HG03139 (cell line): Measurements from ENCODE around the gene COL1A1.

Experiments
- ATAC-seq: cut with Tn5 transposase; IDR thresholded peaks from one replicate; pipeline ENCODE4 v1.9.1; 2021; ENCODE audit not compliant: unreplicated experiment

The COL1A1 gene

DNA sequence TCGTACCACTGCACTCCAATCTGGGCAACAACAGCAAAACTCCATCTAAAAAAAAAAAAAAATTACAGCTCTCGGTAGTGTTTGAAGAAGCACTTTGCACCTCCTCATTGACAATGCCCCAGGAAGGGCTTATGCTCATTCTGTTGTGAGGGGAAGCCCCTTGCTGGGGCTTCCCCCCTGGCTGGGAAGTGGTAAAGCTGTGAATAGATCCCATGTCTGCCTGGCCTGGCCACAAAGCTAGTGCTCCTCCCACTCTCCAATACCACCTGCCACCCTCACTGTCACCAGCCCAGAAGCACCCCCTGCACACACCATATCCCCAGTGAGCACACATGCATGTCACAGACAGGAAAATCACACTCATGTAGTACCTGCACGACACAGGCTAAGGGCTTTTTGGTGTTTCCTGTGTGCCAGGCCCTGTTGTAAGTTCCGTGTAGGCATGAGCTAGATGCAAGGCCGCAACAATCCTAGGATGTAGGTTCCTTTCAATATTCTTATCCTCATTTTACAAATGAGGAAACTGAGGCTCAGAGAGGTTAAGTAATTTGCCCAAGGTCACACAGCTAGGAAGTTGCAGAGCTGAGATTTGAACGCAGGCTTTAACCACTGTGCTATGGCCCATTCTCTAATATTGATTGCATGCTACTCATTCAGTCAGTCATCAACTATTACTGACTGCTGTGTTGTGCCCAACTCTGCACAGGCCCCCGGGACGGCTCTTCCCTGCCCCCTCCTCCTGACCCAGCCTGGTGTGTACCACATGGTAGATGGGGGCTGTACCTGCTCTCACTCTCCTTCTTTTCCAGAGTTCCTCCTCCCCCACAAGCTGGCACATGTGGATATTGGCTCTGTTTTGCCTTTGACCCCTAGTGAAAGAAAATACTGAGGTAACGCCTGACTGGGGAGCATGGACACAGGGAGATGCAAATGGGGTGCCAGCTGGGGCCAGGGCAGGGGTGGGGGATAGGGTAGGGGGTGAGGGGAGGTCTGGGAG lies 11.9 kb upstream of the COL1A1 start:
- ATAC-seq: no peak

DNA sequence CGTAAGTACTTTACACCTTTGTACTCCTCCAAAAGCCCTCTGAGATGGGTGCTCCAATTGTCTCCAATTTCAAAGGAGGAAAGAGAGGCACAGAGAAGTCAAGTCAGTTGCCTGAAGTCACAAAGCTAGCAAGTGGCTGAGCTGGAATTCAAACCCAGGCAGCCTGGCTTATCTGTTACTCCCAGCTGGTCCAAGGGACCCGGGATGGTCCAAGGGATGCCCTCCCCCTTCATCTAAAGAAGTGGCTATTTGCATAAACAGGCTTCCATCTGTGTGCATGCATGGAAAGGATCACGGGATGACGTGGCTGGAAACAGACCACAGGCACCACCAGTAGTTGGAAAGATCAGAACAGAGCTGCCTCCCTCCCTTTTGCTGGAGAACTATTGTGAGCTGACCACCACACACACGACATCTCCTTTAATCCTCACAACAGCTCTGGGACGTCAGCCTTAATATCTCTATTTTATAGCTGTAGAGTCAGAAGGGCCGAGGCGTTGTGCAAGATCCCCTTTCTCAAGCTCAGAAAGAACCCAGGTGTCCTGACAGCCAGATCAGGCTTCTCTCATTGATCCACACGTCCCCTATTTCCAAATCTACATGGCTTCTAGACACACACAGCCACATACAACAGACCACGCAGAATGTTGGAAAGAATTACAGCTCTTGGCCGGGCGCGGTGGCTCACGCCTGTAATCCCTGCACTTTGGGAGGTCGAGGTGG lies 10.9 kb upstream of the COL1A1 start:
- ATAC-seq: no peak

DNA sequence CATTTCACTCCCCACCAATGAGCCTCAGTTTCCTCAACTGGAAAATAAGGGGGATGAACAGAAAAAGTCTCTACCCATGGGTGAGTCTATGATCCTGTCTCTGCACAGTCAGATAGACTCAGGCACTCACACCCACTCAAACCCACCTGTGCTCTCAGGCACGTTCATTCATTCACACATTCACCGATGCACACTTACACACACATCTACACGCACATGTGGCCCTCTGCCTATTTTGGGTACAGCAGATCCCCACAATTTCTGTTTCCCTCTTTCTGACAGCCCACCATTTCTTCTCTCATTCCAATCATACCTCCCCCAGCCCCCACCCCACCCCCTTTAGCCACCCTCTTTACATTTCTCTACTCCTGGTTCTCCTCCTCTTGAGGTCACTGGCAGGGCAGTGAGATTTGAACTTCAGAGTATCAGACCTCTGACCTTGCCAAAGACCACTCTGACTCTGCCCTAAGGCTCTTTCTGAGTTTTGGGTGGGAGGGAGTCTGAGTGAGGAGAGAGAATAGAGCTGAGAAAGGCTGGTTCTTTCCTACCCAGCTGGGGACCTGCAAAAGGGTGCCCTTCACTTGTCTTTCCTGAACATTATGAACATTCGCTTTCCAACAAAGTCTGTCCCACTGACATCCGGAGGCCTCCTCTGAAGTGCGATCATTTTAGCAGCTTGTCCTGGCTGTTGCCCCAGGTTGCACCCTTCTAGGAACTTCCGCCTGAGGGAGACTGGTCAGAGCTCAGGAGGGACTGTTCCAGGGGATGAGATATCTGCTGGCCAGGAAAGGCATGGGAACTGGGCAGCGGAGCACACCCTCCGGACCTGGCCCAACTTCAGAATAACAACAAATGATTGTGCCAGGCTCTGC lies 10.1 kb upstream of the COL1A1 start:
- ATAC-seq: no peak

DNA sequence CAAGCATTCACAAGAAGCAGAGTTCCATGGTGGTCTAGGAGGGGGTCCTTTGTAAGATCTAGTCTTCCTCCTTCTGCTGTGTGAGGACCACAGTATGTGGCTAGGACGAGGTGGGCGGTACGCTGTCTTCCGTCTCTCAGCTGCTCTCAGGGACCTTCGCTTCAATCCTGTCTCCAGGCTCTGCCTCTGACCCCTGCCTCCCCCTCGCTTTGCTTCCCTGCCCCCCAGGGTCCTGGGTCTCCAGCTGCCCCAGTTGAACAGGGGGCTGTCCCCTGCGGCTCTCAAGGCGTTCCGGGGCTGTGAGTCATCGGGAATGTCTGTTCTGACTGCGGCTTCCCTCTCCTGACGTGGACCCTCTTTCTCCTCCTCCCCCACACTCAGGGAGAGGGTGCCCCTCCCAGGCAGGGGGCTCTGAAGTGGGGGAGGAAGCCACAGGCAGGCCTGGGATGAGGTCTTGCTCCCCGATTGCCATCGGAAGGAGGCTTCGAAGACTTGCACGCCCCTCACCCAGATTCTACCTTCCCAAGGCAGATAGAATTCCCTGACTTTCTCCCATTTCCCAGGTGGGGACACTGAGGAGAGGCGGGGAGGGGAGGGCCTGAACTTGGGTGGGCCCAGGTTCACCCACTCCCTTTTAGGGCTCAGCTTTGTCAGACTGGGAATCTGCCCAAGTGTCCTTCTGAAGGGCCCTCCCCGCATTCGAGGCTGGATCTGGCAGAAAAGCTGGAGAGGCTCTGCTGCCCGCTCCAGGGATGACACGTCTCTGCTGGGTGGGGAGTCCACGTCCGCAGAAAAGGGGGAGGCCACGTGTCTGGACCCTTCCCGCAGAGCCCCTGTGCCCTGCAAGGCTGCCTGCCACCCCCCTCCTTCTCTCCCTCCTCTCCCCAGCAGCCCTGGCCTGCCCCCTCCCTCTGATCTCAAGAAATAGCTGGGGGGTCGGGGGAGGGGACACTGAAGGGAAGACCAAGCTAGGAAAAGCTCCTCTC lies 9.1 kb upstream of the COL1A1 start:
- ATAC-seq: no peak

DNA sequence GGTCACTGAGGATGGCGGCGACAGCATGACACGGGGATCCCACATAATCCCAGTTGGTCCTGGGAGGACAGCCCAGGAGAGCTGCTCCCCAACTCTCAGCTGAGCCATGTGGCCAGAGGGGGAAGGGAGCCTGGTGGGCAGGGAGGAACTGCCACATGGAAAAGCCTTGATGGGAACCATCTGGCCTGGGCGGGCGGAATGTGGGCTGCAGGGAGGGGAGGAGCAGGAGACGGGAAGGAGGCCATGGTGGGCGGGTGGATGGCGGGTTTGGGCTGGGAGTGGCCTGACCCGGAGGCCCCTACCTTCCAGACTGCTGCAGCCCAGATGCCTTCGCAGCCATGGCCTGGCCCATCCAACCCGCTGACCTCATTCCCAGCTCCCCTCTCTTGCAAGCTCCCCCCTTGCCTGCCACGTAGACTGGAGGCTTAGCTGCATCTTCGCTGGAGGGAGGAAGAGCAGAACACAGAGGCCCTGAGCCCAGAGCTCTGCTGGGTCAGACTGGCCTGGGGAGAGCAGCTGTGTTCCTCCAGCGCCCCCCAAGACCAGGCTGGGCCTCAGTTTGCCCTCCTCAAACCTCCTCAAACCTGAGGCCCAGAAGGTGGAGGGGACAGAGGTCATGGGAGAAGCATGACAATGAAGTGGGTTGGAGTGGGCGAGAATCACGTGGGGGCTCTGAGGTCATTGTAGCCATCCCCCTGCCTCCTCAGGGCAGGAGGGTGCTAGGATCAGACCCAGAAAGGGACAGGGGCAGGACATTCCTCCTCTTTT lies 8.2 kb upstream of the COL1A1 start:
- no peak for ATAC-seq

DNA sequence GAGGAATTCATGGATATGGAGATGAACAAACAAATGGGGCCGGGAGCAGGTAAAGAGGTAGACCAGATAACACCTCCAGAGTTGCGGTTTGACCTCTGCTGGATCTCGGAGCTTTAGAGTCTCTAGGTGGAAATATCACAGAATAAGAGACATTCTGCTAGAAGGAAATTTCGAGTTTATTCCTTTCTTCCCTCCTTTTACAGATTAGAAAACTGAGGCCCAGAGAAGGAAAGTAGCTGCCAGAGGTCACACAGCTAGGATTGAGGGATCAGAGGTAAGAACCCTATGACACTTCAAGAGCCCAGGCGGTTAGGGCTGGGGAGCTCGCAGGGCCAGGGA lies 7.7 kb upstream of the COL1A1 start:
- ATAC-seq: no peak

DNA sequence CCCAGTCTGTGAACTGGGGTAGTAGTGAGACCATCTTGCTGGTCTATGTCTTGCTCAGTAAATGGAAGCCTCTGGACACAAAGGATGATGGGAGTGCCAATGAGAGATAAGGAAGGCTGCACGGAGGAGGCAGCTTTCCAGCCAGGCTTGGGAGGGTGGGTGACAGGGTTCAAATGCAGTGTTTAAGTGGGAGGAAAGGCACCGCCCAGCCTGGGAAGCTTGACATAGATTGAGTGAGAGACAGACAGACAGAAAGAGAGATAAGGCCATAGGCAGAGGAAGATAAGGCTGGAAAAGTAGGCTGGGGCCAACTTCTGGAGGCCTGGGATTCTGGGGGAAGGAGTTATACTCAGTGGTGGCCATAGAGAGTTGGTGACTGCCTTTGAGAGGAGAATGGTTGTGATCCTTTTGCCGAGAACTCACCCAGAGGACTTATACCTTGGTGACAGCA lies 7.2 kb upstream of the COL1A1 start:
- ATAC-seq: no peak

DNA sequence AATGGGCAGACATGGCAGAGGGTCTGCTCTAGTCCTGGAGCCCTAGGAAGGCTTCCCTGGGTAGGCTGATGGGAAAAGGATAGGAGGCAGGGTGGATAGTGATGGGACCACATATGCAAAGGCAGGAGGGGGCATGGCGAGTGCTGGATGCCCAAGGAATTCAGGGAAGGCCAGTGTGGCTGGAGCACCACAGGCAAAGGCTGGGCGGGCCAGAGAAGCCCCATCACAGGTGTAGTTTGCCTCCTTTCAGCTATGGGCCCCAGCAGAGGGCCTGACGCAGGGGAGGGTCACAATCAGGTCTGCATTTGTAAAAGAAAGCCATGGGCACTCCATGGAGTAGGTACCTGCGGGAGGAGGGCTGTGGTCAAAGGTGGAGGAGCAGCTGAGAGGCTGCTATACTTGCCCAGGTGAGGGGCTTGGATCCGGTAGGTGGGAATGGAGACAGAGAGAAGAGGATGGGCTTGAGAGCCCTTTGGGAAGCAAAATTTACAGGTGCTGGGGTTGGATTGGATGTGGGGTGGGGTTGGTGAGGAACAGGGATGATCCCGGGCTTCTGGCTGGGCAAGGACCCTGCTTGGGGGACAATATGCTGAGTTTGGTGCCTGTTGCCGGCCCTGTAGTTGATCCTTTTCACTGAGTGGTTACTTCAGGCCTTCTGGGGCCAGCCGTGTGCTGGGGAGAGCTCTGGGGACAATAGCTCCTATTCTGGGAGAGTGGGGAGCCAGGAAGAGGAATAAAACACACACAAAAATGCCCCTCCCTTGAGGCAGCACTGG lies 6.5 kb upstream of the COL1A1 start:
- ATAC-seq: no peak

DNA sequence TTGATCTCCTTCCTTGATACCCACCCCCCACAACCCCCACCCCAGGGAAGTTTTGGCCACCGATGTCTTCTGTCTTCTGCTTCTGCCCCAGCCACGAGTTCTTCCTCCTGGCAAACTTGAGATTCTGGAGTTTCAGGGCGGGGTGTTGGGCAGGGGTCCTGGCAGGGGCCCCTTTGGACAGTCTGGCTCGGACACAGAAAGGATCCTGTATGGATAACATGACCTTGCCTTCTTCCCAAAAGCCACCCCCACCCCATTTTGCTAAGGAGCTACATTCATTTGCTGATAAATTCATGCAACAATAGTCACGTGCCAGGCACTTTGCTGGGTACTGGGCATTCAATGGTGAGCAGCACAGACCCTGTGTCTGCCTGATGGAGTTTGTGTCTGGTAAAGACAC lies 5.9 kb upstream of the COL1A1 start:
- ATAC-seq: no peak

DNA sequence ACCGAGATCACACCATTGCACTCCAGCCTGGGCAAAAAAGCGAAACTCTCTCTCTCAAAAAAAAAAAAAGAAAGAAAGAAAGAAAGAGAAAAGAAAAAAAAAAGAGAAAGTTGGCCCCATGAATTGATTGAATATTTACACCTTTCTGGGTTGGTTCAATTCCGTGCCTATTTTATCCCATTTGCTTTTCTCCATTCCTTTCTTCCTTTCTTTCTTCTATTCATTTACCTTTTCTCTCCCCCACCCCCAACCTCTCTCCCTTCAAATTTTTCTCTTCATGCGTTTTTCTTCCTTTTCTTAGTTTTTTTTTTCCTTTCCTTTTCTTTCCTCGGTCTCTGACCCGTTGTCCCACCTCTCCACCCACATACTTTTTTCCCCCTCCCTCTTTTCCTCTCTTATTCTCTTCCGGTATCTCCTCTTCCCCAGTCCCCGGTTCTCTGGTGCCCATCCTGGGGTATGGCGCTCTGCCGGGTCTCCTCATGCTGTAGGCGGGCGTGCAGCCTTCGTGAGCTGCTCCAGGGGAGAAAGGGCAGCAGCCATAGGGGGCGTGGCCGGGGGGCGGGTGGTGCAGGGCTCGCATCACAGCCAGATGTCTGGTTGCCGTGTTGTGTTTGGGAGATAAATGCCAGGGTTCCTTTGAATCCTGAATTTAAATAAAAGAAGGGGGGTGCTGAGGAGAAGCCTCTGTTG lies 5.3 kb upstream of the COL1A1 start:
- no peak for ATAC-seq

DNA sequence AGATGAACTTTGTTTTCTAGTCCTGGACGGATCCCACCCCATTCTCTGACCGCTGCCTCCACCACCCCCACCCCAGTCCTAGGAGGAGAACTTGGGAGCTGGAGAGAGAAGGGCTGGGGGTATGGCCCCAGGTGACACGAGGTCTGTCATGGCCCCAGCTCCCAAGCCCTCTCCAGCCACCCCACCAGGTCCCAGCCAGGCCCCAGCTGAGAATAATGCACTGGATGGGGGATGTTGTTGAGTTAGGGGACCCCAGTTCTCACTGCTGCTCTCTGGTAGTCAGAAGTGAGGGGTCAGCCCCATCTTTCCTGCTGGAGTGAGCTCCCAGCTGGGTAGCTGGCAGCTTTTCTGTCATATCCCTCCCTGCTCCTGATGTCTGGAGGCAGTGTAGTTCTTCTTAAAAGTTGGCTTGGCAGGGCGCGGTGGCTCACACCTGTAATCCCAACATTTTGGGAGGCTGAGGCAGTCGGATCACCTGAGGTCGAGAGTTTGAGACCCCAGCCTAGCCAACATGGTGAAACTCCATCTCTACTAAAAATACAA lies 4.6 kb upstream of the COL1A1 start:
- ATAC-seq: no peak

DNA sequence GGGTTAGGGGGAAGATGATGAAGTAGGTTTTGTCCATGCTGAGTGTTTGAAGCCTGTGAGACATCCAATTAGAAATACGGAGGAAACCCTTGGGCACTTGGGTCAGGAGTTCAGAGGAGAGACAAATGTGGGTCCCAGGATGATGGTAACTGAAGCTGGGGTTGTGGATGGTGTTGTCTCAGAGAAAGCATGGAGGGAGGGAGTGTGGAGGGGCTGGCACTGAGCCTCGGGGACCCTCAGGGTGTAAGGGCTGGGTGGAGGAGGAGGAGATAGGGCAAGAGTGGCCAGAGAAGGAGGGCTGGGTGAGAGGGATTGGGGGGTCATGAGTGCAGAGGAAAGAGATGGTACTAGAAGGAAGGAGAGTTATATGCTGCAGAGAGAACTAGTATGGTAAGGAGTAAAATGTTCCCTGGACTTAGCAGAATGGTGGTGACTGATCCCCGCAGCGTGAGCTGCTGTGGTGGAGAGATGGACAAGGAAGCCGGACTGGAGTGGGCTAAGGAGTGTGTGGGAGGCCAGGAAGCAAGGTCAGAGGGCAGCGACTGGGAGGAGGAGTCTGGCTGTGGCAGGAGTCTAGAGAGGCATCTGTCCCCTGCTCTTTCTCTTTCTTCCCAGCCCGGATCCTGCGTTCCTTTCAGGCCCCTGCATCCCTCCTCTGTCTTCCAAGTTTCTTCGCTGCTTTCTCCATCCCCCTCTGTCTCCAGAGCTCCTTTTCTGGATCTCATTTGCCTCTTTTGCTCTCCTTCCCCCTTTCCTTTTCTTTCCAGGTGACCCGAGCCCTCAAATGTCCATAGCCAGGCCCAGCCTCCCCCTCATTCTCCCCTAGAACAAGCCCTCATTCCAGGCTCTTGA lies 3.9 kb upstream of the COL1A1 start:
- ATAC-seq: no peak

DNA sequence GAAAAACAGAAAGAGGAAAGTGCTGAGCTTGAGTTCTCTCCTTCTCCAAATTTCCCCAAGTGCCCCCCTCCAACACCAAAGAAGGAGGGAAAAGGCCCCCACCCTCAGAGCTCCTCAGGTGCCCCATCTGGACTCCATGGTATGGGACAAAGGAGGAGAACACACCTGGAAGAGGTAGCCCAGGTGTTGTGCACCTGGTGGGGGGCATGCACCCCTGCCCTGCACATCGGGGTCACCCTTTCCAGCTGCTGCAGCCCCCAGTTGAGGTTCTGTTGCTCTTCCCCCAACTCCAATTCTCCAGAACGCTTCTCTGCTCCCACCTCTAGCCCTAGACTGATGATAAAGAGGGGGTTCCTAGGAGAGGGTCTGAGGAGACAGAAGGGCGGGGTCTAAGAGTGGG lies 3.0 kb upstream of the COL1A1 start:
- ATAC-seq: no peak

DNA sequence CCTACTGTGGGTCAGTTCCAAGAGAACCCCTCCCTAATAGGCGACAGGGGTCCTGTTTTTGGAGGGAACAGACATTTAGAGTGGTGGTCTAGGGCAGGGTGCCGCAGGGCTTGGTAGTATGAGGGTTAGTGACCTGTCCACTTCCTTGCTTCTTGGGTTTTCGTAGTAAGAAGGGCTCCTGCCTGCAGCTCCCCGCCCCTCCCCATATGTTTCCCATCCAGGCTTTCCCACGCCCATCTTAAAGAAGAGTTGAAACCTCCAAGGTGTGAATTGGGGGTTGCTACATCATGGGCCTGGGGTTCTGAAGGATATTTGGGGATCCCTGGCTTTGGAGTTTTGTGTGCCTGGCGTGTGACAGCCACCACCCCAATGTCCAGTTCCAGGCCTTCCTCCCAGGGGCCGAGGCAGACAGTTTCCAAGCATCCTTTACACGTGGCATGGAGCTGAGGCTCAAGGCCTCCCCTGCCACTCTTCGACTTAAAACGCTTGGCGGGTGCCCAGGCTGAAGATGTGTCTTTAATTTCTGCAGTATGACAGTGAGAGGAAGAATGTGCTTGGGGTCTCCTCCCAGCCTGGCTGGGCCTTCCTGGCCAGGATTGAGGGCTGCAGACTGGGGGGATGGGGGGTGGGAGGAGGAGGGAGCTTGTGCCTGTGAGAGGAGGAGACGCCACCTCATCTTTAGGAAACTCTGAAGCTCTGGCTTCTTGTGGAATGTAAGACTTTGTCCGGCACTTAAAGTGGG lies 2.3 kb upstream of the COL1A1 start:
- ATAC-seq: no peak

DNA sequence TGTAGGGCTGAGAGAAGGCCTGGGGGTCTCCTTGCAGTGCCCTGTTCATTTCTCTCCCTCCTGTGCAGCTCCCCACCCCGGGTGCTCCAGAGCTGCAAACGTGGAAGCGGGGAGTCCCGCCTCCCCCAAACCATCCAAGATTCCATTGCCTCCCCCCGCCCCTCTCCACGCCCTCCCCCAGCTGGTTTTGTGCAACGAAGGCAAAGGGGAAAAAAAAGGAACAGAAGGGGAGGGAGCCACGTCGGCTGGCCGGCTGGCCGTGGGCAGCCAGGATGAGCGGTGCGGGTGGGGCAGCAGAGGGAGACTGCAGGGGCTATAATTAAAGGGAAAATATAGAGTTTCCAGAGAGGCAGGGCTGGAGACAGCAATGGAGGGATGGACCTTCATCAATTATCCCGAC lies 1.7 kb upstream of the COL1A1 start:
- no peak for ATAC-seq
